ENCODE results near the gene TMBIM1.

GRCh38 chr2:218291318-218292047, 820 bp downstream of the TMBIM1 start:
- TF ChIP-seq CBFB (CRISPR knock-in tag; IDR thresholded peaks at IDR 0.05): no peak
- TF ChIP-seq CREB1 (IDR thresholded peaks at IDR 0.05): no peak
- no peak for TF ChIP-seq CREB1 (CRISPR knock-in tag; IDR thresholded peaks at IDR 0.05)
- no peak for TF ChIP-seq VEZF1 (CRISPR knock-in tag; IDR thresholded peaks at IDR 0.05)
- TF ChIP-seq FOXA1 (IDR thresholded peaks at IDR 0.05; ENCODE audit: borderline replicate concordance): no peak
- no peak for TF ChIP-seq ZC3H11A (IDR thresholded peaks at IDR 0.05; ENCODE audit: low read depth, low read length)
- no peak for TF ChIP-seq ZNF253 (CRISPR knock-in tag; conservative IDR thresholded peaks at IDR 0.05)
